NT2/D1 (cell line): Measurements from ENCODE around the gene CDH18.

Experiments
- DNase-seq: peaks from one replicate; pipeline ENCODE4 v3.0.0-alpha.2; 2011; ENCODE audit warnings: low read depth, low spot score
- H3K27me3 ChIP-seq: 2 replicates; pipeline ENCODE4 v1.6.0; 2011; ENCODE audit warnings: mild to moderate bottlenecking; ENCODE audit not compliant: insufficient read length, insufficient read depth
- H3K36me3 ChIP-seq: 2 replicates; pipeline ENCODE4 v1.6.1; 2011; ENCODE audit warnings: mild to moderate bottlenecking, low read length, mixed read lengths; ENCODE audit not compliant: insufficient read depth, insufficient read length
- H3K4me1 ChIP-seq: 2 replicates; pipeline ENCODE4 v1.5.1; 2011; ENCODE audit not compliant: insufficient read depth, insufficient read length
- H3K4me3 ChIP-seq: 2 replicates; pipeline ENCODE4 v1.5.1; 2011; ENCODE audit warnings: low read depth; ENCODE audit not compliant: insufficient read length
- H3K9ac ChIP-seq: 2 replicates; pipeline ENCODE4 v1.6.0; 2011; ENCODE audit warnings: low read depth; ENCODE audit not compliant: insufficient read length
- H3K9me3 ChIP-seq: 2 replicates; pipeline ENCODE4 v1.5.1; 2011; ENCODE audit warnings: mild to moderate bottlenecking, low read length; ENCODE audit not compliant: insufficient read depth
- SUZ12 ChIP-seq: IDR thresholded peaks from 2 replicates; pipeline ENCODE4 v1.6.1; 2011; ENCODE audit not compliant: insufficient read length, insufficient read depth; ENCODE audit errors: extremely low read depth
- YY1 ChIP-seq: IDR thresholded peaks from 2 replicates; pipeline ENCODE4 v1.6.1; 2011; ENCODE audit not compliant: insufficient read length, insufficient read depth
- ZNF274 ChIP-seq: IDR thresholded peaks from 2 replicates; pipeline ENCODE4 v1.6.1; 2011; ENCODE audit warnings: mild to moderate bottlenecking, low read depth, low read length

The CDH18 gene

DNA sequence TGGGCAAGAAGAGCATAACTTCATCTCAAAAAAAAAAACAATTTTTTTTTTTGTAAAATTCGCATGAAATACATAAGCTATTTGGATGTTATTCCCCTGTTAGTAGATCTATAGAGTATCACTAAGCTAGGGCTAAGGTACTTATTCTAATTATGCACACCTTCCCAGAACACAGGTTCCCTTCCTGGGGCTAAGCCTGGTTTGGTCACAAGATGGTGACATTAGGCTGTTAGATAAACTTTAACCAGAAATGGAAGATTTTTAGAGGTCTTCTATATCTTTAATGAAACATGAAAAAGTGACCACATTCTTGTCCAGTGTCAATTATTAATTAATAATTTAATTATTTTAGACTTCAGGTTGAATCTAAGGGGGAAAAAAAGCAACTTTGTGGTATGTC is 433.5 kb downstream of the CDH18 start:
- Histone ChIP-seq H3K4me3 (no peak overlapping the region), H3K9ac (no peak overlapping the region), H3K4me1 (no peaks in the 10 kb centered on the region), H3K36me3 (no peaks in the 10 kb centered on the region), H3K9me3 (no peaks in the 10 kb centered on the region), H3K27me3 (no peaks in the 10 kb centered on the region)
- no peak for TF ChIP-seq ZNF274
- no peak for TF ChIP-seq YY1
- TF ChIP-seq SUZ12, result no peak
- no peak for DNase-seq

DNA sequence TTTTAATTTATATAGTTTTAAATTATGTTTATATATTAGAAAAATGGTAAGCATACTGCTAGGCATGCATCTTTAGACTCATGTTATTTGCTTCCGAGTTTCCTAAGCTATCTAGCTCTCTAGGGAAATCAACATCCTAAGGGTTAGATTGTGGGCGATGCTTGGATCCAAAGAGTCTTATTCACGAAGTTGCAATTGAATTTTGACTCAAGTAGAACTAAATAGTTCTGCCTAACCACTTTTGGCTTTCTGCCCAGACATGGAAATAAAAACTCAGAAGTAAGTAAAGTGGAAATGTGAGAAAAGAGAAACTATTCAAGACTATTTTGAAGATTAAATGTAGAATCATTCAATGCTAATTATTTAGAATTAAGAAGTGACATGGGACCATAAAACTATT is 440.4 kb downstream of the CDH18 start:
- H3K4me3 ChIP-seq, result no peak overlapping the region
- TF ChIP-seq YY1 (no peak), ZNF274 (no peak), SUZ12 (no peak)
- no peak overlapping the region for H3K9ac ChIP-seq
- no peaks in the 10 kb centered on the region for H3K4me1 ChIP-seq
- no peak for DNase-seq
- H3K36me3 ChIP-seq, result no peaks in the 10 kb centered on the region
- H3K27me3 ChIP-seq, result no peaks in the 10 kb centered on the region
- no peaks in the 10 kb centered on the region for H3K9me3 ChIP-seq

DNA sequence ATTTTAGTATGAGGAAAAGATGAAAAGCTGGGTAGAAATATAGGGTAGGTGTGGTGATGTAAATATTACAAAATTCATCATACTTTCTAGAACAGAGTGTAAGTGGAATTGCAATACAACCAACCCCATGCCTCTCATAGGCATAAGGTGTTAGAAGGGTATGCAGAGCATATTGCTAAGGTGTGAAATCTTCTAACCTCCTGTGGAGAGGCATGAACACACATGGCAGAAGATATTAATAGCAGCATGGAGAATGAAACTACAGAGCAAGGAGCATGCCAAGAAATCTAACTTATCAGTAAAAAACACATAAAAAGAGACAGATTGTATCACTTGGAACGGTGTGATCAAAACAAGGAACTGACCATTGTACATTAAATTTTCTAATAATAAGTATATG is 441.5 kb downstream of the CDH18 start:
- Histone ChIP-seq H3K9me3 (peaks cover 1% of the 10 kb centered on the region; the same call in 1 of the 2 replicates), H3K27me3 (no peaks in the 10 kb centered on the region), H3K4me1 (no peaks in the 10 kb centered on the region), H3K36me3 (no peaks in the 10 kb centered on the region), H3K4me3 (no peak overlapping the region), H3K9ac (no peak overlapping the region)
- TF ChIP-seq ZNF274, result no peak
- no peak for TF ChIP-seq SUZ12
- no peak for TF ChIP-seq YY1
- DNase-seq, result no peak

DNA sequence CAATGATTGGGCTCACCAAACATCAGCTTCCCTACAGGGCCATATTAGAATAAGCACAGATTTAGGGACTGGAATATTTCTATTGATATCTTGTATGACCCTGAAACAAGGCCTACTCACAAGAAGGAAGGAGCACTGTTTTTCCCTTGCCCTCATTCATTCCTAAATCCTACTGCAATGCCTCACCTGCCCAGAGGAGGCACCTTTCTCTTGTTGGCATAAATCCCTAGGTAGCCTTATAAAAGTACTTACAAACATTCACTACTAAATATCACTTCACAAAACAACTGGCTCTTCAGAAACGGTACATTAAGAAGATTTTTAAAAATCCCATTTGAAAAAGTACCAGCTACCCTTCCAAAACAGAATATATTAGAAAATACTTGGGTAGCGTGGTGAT is 449.4 kb downstream of the CDH18 start:
- TF ChIP-seq YY1 (no peak), SUZ12 (no peak), ZNF274 (no peak)
- Histone ChIP-seq H3K36me3 (no peaks in the 10 kb centered on the region), H3K9me3 (peaks cover 3% of the 10 kb centered on the region; the same call in 1 of the 2 replicates), H3K27me3 (no peaks in the 10 kb centered on the region), H3K4me3 (no peak overlapping the region), H3K9ac (no peak overlapping the region), H3K4me1 (no peaks in the 10 kb centered on the region)
- DNase-seq, result no peak

DNA sequence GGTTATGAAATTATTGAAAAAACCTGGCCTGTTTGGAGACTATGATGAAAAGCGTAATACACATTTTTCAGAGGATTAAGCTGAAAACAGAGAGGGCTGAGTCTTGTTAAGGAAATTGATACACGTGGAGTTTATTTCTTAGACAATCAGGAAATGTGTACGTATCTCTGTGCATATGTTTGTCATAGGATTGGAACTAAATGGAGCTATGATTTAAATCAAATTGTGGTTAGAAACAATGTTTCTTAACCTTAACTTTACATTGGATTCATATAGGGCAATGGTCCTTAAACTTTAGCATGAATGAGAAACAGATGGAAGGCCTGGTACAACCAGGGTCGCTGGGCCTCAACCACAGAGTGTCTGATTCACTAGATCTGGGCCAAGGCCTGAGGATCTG is 451.6 kb downstream of the CDH18 start:
- peaks cover under 1% of the 10 kb centered on the region; the same call in 1 of the 2 replicates for H3K9me3 ChIP-seq
- H3K4me3 ChIP-seq, result no peak overlapping the region
- no peaks in the 10 kb centered on the region for H3K27me3 ChIP-seq
- no peaks in the 10 kb centered on the region for H3K36me3 ChIP-seq
- H3K9ac ChIP-seq, result no peak overlapping the region
- no peak for TF ChIP-seq SUZ12
- no peak for TF ChIP-seq ZNF274
- no peak for TF ChIP-seq YY1
- DNase-seq, result no peak
- H3K4me1 ChIP-seq, result no peaks in the 10 kb centered on the region

DNA sequence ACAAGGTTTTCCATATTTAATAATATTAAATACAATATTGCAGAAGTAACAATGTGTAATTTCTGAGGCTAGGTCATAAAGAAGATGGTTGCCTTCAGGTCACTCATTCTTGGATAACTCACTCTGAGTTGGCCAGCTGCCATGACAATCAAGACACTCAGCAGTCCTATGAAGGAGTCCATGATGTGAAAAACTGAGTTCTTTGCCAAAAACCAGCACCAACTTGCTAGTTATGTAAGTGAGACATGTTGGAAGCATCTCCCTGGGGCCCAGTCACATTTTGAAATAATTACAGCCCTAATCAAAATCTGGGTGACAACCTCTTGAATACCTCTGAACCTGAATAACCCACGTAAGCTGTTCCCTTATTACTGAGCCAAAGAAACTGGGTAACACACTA is 453.2 kb downstream of the CDH18 start:
- no peak for TF ChIP-seq SUZ12
- TF ChIP-seq YY1, result no peak
- TF ChIP-seq ZNF274, result no peak
- H3K4me3 ChIP-seq, result no peak overlapping the region
- DNase-seq, result no peak

DNA sequence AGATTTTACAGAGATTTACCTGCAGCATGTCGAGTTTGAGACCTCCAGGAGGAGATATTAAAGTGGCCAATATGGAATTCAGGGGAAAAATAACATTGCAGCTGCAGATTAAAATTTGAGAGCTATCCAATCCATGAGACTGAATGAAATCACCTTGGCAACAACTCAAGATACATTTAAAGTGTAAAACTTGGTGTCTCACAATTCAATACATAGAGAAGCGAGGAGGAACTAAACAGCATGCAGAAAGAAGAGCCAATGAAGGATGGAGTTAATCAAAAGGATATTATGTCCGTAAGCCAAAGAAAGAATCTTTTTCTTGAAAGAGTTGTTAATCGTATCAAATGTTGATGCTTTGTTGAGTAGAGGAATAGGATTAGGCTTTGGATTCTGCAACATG is 455.1 kb downstream of the CDH18 start:
- Histone ChIP-seq H3K36me3 (no peaks in the 10 kb centered on the region), H3K4me3 (no peak overlapping the region), H3K27me3 (no peaks in the 10 kb centered on the region), H3K9ac (no peak overlapping the region), H3K9me3 (no peaks in the 10 kb centered on the region), H3K4me1 (no peaks in the 10 kb centered on the region)
- no peak for DNase-seq
- TF ChIP-seq ZNF274 (no peak), YY1 (no peak), SUZ12 (no peak)

More for the DNA sequence above, 453.2 kb downstream of the CDH18 start:
- no peak overlapping the region for H3K9ac ChIP-seq
- no peaks in the 10 kb centered on the region for H3K27me3 ChIP-seq
- no peaks in the 10 kb centered on the region for H3K9me3 ChIP-seq
- H3K36me3 ChIP-seq, result no peaks in the 10 kb centered on the region
- H3K4me1 ChIP-seq, result no peaks in the 10 kb centered on the region
